K562 (cell line): Measurements from ENCODE around the gene C4orf50.

Source experiments
- ARID3B ChIP-seq: fragments of 250-450 bp; sonication (Bioruptor Pico); IDR thresholded peaks from 2 replicates; pipeline ENCODE4 v1.4.0; 2020; ENCODE audit warnings: borderline replicate concordance
- CEBPB ChIP-seq: fragments of 450-650 bp; IDR thresholded peaks from 2 replicates; pipeline ENCODE4 v1.6.1; 2016; ENCODE audit warnings: missing genetic modification characterization, missing compliant biosample characterization
- FIP1L1 ChIP-seq: fragments of 200-400 bp; formaldehyde crosslinking; IDR thresholded peaks from 2 replicates; pipeline ENCODE4 v1.6.1; 2018; ENCODE audit warnings: mild to moderate bottlenecking, low read depth, low read length; ENCODE audit not compliant: poor library complexity, severe bottlenecking
- HMG20B ChIP-seq: fragments of 250-450 bp; sonication (Bioruptor Pico); IDR thresholded peaks from 2 replicates; pipeline ENCODE4 v1.5.0; 2021; ENCODE audit warnings: mild to moderate bottlenecking
- POLR2AphosphoS5 ChIP-seq: IDR thresholded peaks from 2 replicates; pipeline ENCODE4 v1.6.1; 2011; ENCODE audit warnings: mild to moderate bottlenecking, low read depth, low read length, moderate library complexity; ENCODE audit not compliant: control insufficient read depth, insufficient read depth

- no peak for TF ChIP-seq CEBPB (tag)
- TF ChIP-seq POLR2AphosphoS5, result no peak
- no peak for TF ChIP-seq FIP1L1
- no peak for TF ChIP-seq HMG20B (CRISPR knock-in tag)
- no peak for TF ChIP-seq ARID3B (CRISPR knock-in tag)
Measured at GRCh38 chr4:6027392-6027791, 9.2 kb upstream of the C4orf50 start.
